GM23338 (cell line): Measurements from ENCODE around the gene EEPD1.

ENCODE experiments used
- CREB1 ChIP-seq: fragments of 250-450 bp; sonication (Bioruptor Pico); IDR thresholded peaks from 2 replicates; pipeline ENCODE4 v1.5.0; 2020; ENCODE audit warnings: low read depth, mild to moderate bottlenecking, moderate library complexity
- CTCF ChIP-seq, 2 experiments: fragments of 200-600 bp in 1 of 2; sonication (generic) in 1 of 2; conservative IDR thresholded peaks; 2 replicates each; pipeline versions ENCODE4 v1.5.1 to v1.6.1; 2016 to 2017; ENCODE audit warnings: antibody characterized with exemption in 2 of 2, low read depth in 2 of 2, mild to moderate bottlenecking in 2 of 2, moderate library complexity in 1 of 2
- EZH2 ChIP-seq: fragments of 200-600 bp; sonication (generic); IDR thresholded peaks from one replicate; pipeline ENCODE4 v1.8.0; 2017; ENCODE audit warnings: antibody characterized with exemption, mild to moderate bottlenecking, low read depth; ENCODE audit not compliant: unreplicated experiment
- EZH2phosphoT487 ChIP-seq: fragments of 200-600 bp; sonication (generic); IDR thresholded peaks from one replicate; pipeline ENCODE4 v1.8.1; 2018; ENCODE audit warnings: antibody characterized with exemption; ENCODE audit not compliant: unreplicated experiment
- POLR2AphosphoS5 ChIP-seq: IDR thresholded peaks from 2 replicates; pipeline ENCODE4 v1.6.1; 2016; ENCODE audit warnings: antibody characterized with exemption, low read depth
- REST ChIP-seq: IDR thresholded peaks from one replicate; pipeline ENCODE4 v1.6.1; 2018; ENCODE audit warnings: antibody characterized with exemption; ENCODE audit not compliant: unreplicated experiment
- STAT1 ChIP-seq: IDR thresholded peaks from one replicate; pipeline ENCODE4 v1.6.1; 2016; ENCODE audit warnings: antibody characterized with exemption; ENCODE audit not compliant: unreplicated experiment

- no peak for TF ChIP-seq CTCF (conservative IDR thresholded peaks at IDR 0.05; ENCODE audit: low read depth in 2 of 2)
- TF ChIP-seq EZH2 = no peak
- no peak for TF ChIP-seq CREB1 (CRISPR knock-in tag)
- no peak for TF ChIP-seq EZH2phosphoT487
- no peak for TF ChIP-seq POLR2AphosphoS5
- no peak for TF ChIP-seq REST
- no peak for TF ChIP-seq STAT1
Measured at GRCh38 chr7:36137258-36137657, 15.8 kb upstream of the EEPD1 start.
